Fibroblast of skin of right quadriceps (primary cell): ENCODE measurements around the gene PREX1.

Experiments used
- DNase-seq: peaks from one replicate; pipeline ENCODE4 v3.0.0-alpha.2; 2013

The PREX1 gene

GRCh38 chr20:48629069-48629959 is 198.5 kb downstream of the PREX1 start:
- DNase-seq, result no peak

- no peak for DNase-seq
Measured at GRCh38 chr20:48627737-48628128, 200.1 kb downstream of the PREX1 start.

GRCh38 chr20:48626938-48627736 is 200.7 kb downstream of the PREX1 start:
- no peak for DNase-seq

GRCh38 chr20:48626226-48626937 is 201.4 kb downstream of the PREX1 start:
- DNase-seq, result peak; percentile 82

- DNase-seq, result no peak
Measured at GRCh38 chr20:48625136-48625900, 202.5 kb downstream of the PREX1 start.

- DNase-seq, result no peak
Measured at GRCh38 chr20:48624315-48625020, 203.3 kb downstream of the PREX1 start.

- DNase-seq, result no peak
Measured at GRCh38 chr20:48623906-48624265, 203.9 kb downstream of the PREX1 start.

- no peak for DNase-seq
Measured at GRCh38 chr20:48623176-48623905, 204.5 kb downstream of the PREX1 start.

- DNase-seq, result no peak
Measured at GRCh38 chr20:48622421-48622820, 205.4 kb downstream of the PREX1 start.

- peak; percentile 44 for DNase-seq
Measured at GRCh38 chr20:48621376-48622078, 206.3 kb downstream of the PREX1 start.

GRCh38 chr20:48620507-48621375 is 207.1 kb downstream of the PREX1 start:
- DNase-seq, result peak; percentile 83

- no peak for DNase-seq
Measured at GRCh38 chr20:48620154-48620506, 207.7 kb downstream of the PREX1 start.

- peak; percentile 15 for DNase-seq
Measured at GRCh38 chr20:48619126-48620101, 208.4 kb downstream of the PREX1 start.

- no peak for DNase-seq
Measured at GRCh38 chr20:48618631-48619030, 209.2 kb downstream of the PREX1 start.

- DNase-seq, result no peak
Measured at GRCh38 chr20:48618052-48618451, 209.7 kb downstream of the PREX1 start.

GRCh38 chr20:48617481-48617880 is 210.3 kb downstream of the PREX1 start:
- no peak for DNase-seq

GRCh38 chr20:48616481-48616880 is 211.3 kb downstream of the PREX1 start:
- DNase-seq, result no peak

- DNase-seq, result no peak
Measured at GRCh38 chr20:48615871-48616270, 211.9 kb downstream of the PREX1 start.
